Tibial nerve (tissue), 4 donors: ENCODE results near the gene NCAPG2. TPM values are rescaled to one million over a fixed set of nuclear protein-coding genes. Genes with fewer than 3 reads are reported as not detected.

Experiments used
- DNase-seq, 2 donors: peaks; one replicate each; pipeline ENCODE4 v3.0.0-alpha.2; 2019; ENCODE audit warnings: low spot score in 2 of 2
- H3K27ac ChIP-seq, 4 donors: fragments of 200-600 bp; sonication (generic) in 3 of 4; one replicate each; pipeline ENCODE4 v1.5.1; 2017 to 2019; ENCODE audit warnings: mild to moderate bottlenecking in 1 of 4
- H3K27me3 ChIP-seq, 2 donors: fragments of 200-600 bp; sonication (generic) in 1 of 2; one replicate each; pipeline versions ENCODE4 v1.5.1 to v1.6.0; 2017 to 2019
- H3K36me3 ChIP-seq, 3 donors: fragments of 200-600 bp; sonication (generic); one replicate each; pipeline ENCODE4 v1.5.1; 2018 to 2019
- H3K4me1 ChIP-seq, 4 donors: fragments of 200-600 bp; sonication (generic) in 3 of 4; one replicate each; pipeline ENCODE4 v1.5.1; 2017 to 2019
- H3K4me3 ChIP-seq, 4 donors: fragments of 200-600 bp; sonication (generic) in 3 of 4; one replicate each; pipeline ENCODE4 v1.5.1; 2017 to 2019; ENCODE audit warnings: mild to moderate bottlenecking in 1 of 4, moderate library complexity in 1 of 4
- H3K9me3 ChIP-seq, 4 donors: fragments of 200-600 bp; sonication (generic) in 3 of 4; one replicate each; pipeline ENCODE4 v1.5.1; 2017 to 2019
- CTCF ChIP-seq, 5 experiments: fragments of 200-600 bp in 3 of 5; fragments of 450-650 bp in 2 of 5; sonication (generic) in 3 of 5; IDR thresholded peaks; one replicate each; pipeline ENCODE4 v1.5.1; 2016 to 2019; ENCODE audit warnings: antibody characterized with exemption in 5 of 5, mild to moderate bottlenecking in 3 of 5, moderate library complexity in 2 of 5
- EP300 ChIP-seq, 2 donors: sonication (generic); formaldehyde crosslinking; IDR thresholded peaks; one replicate each; pipeline ENCODE4 v1.6.1; 2017; ENCODE audit warnings: antibody characterized with exemption in 2 of 2, mild to moderate bottlenecking in 1 of 2
- POLR2A ChIP-seq, 2 donors: fragments of 450-650 bp; IDR thresholded peaks; one replicate each; pipeline ENCODE4 v1.6.1; 2017; ENCODE audit warnings: antibody characterized with exemption in 2 of 2, mild to moderate bottlenecking in 2 of 2, moderate library complexity in 2 of 2
- WGBS, 2 donors: methylation state at CpG; one replicate each; pipeline ENCODE4 v1.1.5; 2018; 5-methylcytosine and 5-hydroxymethylcytosine counted together
- total RNA-seq, 4 donors: library from RNA; depleted of rRNA; stranded (reverse); fragments of >200 nt; gene quantifications; one replicate each; pipeline ENCODE4 v1.1.0, GENCODE V29; 2016

Gene NCAPG2
- total RNA-seq, 4 donors from 2014 or later: 6.5 to 17.9 (median 11.0) TPM

GRCh38 chr7:158603773-158604755 lies 100.5 kb downstream of the NCAPG2 start:
- TF ChIP-seq CTCF (IDR thresholded peaks at IDR 0.05) (no peak), EP300 (IDR thresholded peaks at IDR 0.05) (no peak), POLR2A (IDR thresholded peaks at IDR 0.05) (no peak)
- H3K4me3 ChIP-seq: no peak overlapping the region
- peaks cover 0 to 21% (median 0%) of the 10 kb centered on the region in 3 donors for H3K36me3 ChIP-seq
- WGBS, 2 donors: 87 to 89% methylated on average over 23 of the region's 23 CpGs
- H3K4me1 ChIP-seq: no peaks in the 10 kb centered on the region
- H3K27me3 ChIP-seq: no peaks in the 10 kb centered on the region
- H3K27ac ChIP-seq: no peak overlapping the region
- no peak for DNase-seq
- H3K9me3 ChIP-seq: no peaks in the 10 kb centered on the region

- TF ChIP-seq CTCF (IDR thresholded peaks at IDR 0.05): no peak
- TF ChIP-seq POLR2A (IDR thresholded peaks at IDR 0.05): no peak
- no peak for TF ChIP-seq EP300 (IDR thresholded peaks at IDR 0.05)
- Histone ChIP-seq H3K27ac (no peak overlapping the region), H3K4me3 (no peak overlapping the region), H3K4me1 (no peaks in the 10 kb centered on the region), H3K36me3 (peaks cover 0 to 19% (median 0%) of the 10 kb centered on the region in 3 donors), H3K9me3 (no peaks in the 10 kb centered on the region), H3K27me3 (no peaks in the 10 kb centered on the region)
- no peak for DNase-seq
- WGBS, 2 donors: 80 to 83% methylated on average over 22 of the region's 22 CpGs
Observed at GRCh38 chr7:158602905-158603772, 101.5 kb downstream of the NCAPG2 start.

- H3K9me3 ChIP-seq: no peaks in the 10 kb centered on the region
- DNase-seq: no peak
- TF ChIP-seq POLR2A (IDR thresholded peaks at IDR 0.05) (no peak), CTCF (IDR thresholded peaks at IDR 0.05) (no peak), EP300 (IDR thresholded peaks at IDR 0.05) (no peak)
- H3K27me3 ChIP-seq: no peaks in the 10 kb centered on the region
- no peaks in the 10 kb centered on the region for H3K4me1 ChIP-seq
- WGBS, 2 donors: 89 to 94% methylated on average over 7 of the region's 7 CpGs
- peaks cover 0 to 8% (median 0%) of the 10 kb centered on the region in 3 donors for H3K36me3 ChIP-seq
- no peak overlapping the region for H3K4me3 ChIP-seq
- H3K27ac ChIP-seq: no peak overlapping the region
Observed at GRCh38 chr7:158602041-158602440, 102.6 kb downstream of the NCAPG2 start.

GRCh38 chr7:158601090-158601489 lies 103.5 kb downstream of the NCAPG2 start:
- H3K36me3 ChIP-seq: no peaks in the 10 kb centered on the region
- H3K4me3 ChIP-seq: no peak overlapping the region
- WGBS, 2 donors: 52 to 61% methylated on average over 1 of the region's 1 CpG
- H3K4me1 ChIP-seq: no peaks in the 10 kb centered on the region
- TF ChIP-seq EP300 (IDR thresholded peaks at IDR 0.05) (no peak), CTCF (IDR thresholded peaks at IDR 0.05) (no peak)
- no peaks in the 10 kb centered on the region for H3K9me3 ChIP-seq
- no peak overlapping the region for H3K27ac ChIP-seq
- DNase-seq: no peak
- H3K27me3 ChIP-seq: no peaks in the 10 kb centered on the region
